Testis (tissue), 3 donors: ENCODE measurements around the gene ABHD12. TPM values are rescaled to one million over a fixed set of nuclear protein-coding genes. Genes with fewer than 3 reads are reported as not detected.

ENCODE experiments used
- DNase-seq: peaks from one replicate; pipeline ENCODE4 v3.0.0-alpha.2; 2019
- H3K27ac ChIP-seq, 2 donors: fragments of 200-600 bp; sonication (generic); one replicate each; pipeline ENCODE4 v1.5.1; 2019
- H3K27me3 ChIP-seq: fragments of 200-600 bp; sonication (generic); one replicate; pipeline ENCODE4 v1.5.1; 2019
- H3K36me3 ChIP-seq: fragments of 200-600 bp; sonication (generic); one replicate; pipeline ENCODE4 v1.5.1; 2017; ENCODE audit warnings: low read depth; ENCODE audit errors: missing control alignments
- H3K4me1 ChIP-seq: fragments of 200-600 bp; sonication (generic); one replicate; pipeline ENCODE4 v1.5.1; 2019
- H3K4me3 ChIP-seq, 2 donors: fragments of 200-600 bp; sonication (generic); one replicate each; pipeline ENCODE4 v1.5.1; 2017 to 2019
- H3K9me3 ChIP-seq: fragments of 200-600 bp; sonication (generic); one replicate; pipeline ENCODE4 v1.5.1; 2017
- CTCF ChIP-seq, 3 experiments: fragments of 450-650 bp in 2 of 3; fragments of 200-600 bp in 1 of 3; sonication (generic) in 1 of 3; IDR thresholded peaks; one replicate each; pipeline ENCODE4 v1.5.1; 2016 to 2019; ENCODE audit warnings: antibody characterized with exemption in 3 of 3, mild to moderate bottlenecking in 2 of 3, moderate library complexity in 1 of 3
- POLR2A ChIP-seq: fragments of 450-650 bp; IDR thresholded peaks from one replicate; pipeline ENCODE4 v1.6.1; 2017; ENCODE audit warnings: antibody characterized with exemption, mild to moderate bottlenecking, moderate library complexity
- WGBS, 2 donors: methylation state at CpG; one replicate each; pipeline ENCODE4 v1.1.5; 2018; 5-methylcytosine and 5-hydroxymethylcytosine counted together
- intact Hi-C: fragments of 100-400 bp; cut with DNase I; formaldehyde crosslinking; loops from one replicate; pipeline ENCODE4 v1.15.1; 2023; ENCODE audit warnings: low total_unique reads
- polyA plus RNA-seq: library from polyadenylated mRNA; stranded (reverse); fragments of 350-450 nt; fragmentation: Illumina TruSeq; extraction: RNeasy Lipid Tissue Mini Kit (QIAGEN cat#74804); gene quantifications from one replicate; pipeline ENCODE4 v1.2.3, GENCODE V29; 2014; ENCODE audit warnings: low read depth, low replicate concordance; ENCODE audit not compliant: insufficient read depth
- total RNA-seq, 2 donors: library from RNA; depleted of rRNA; stranded (reverse); fragments of >200 nt; gene quantifications; one replicate each; pipeline ENCODE4 v1.2.3, GENCODE V29; 2016

Gene ABHD12
- total and polyA plus RNA-seq, 3 donors from 2014 or later, result 40.8 to 51.5 (median 47.5) TPM

GRCh38 chr20:25353353-25353746 is 37.3 kb downstream of the ABHD12 start:
- WGBS, 2 donors, result 32 to 62% methylated on average over 3 of the region's 3 CpGs
- no peak overlapping the region for H3K27ac ChIP-seq
- intact Hi-C loops, result no loop called here

DNA sequence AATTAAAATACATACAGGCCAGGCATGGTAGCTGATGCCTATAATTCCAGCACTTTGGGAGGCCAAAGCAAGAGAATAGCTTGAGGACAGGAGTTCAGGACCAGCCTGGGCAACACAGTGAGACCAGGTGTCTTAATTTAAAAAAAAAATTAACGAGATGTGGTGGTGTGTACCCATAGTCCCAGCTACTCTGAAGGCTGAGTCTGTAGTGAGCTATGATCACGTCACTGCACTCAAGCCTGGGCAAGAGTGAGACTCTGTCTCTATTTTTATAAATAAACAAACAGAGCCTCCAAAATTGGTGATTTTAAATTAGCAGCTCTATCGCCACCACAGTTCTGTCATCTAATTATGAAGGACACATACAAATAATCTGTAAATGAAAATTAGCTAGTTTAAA is 37.9 kb downstream of the ABHD12 start:
- no peak overlapping the region for H3K4me3 ChIP-seq
- WGBS, 2 donors, result 83 to 86% methylated on average over 3 of the region's 3 CpGs
- intact Hi-C loops, result no loop called here
- no peaks in the 10 kb centered on the region for H3K36me3 ChIP-seq
- no peak overlapping the region for H3K27ac ChIP-seq
- H3K9me3 ChIP-seq, result no peaks in the 10 kb centered on the region
- no peak for DNase-seq
- H3K27me3 ChIP-seq, result no peaks in the 10 kb centered on the region
- no peak for TF ChIP-seq CTCF (IDR thresholded peaks at IDR 0.05)
- TF ChIP-seq POLR2A, result no peak
- peaks cover 5% of the 10 kb centered on the region for H3K4me1 ChIP-seq

More at GRCh38 chr20:25353353-25353746, 37.3 kb downstream of the ABHD12 start:
- no peak for DNase-seq
- TF ChIP-seq CTCF (IDR thresholded peaks at IDR 0.05) (no peak), POLR2A (no peak)
- Histone ChIP-seq H3K36me3 (no peaks in the 10 kb centered on the region), H3K4me1 (peaks cover 5% of the 10 kb centered on the region), H3K27me3 (no peaks in the 10 kb centered on the region), H3K4me3 (no peak overlapping the region), H3K9me3 (no peaks in the 10 kb centered on the region)

GRCh38 chr20:25351024-25351360 is 39.6 kb downstream of the ABHD12 start:
- Histone ChIP-seq H3K4me3 (no peak overlapping the region), H3K27me3 (no peaks in the 10 kb centered on the region), H3K27ac (no peak overlapping the region), H3K36me3 (no peaks in the 10 kb centered on the region), H3K9me3 (no peaks in the 10 kb centered on the region), H3K4me1 (peaks cover 5% of the 10 kb centered on the region)
- no peak for DNase-seq
- TF ChIP-seq CTCF (IDR thresholded peaks at IDR 0.05) (no peak), POLR2A (no peak)
- intact Hi-C loops, result no loop called here

DNA sequence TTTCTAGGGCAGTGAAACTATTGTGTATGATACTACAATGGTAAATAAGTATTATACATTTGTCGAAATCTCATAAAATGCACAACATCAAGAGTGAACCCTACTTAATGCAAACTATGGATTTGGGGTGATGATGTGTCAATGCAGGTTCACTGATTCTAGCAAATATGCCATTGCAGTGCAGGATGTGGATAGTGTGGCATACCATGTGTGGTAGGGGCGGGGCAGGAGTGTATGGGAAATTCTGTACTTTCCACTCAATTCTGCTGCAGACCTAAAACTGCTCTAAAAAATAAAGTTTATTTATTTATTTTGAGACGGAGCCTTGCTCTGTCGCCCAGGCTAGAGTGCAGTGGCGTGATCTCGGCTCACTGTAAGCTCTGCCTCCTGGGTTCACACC is 44.3 kb downstream of the ABHD12 start:
- no peaks in the 10 kb centered on the region for H3K4me1 ChIP-seq
- no peaks in the 10 kb centered on the region for H3K36me3 ChIP-seq
- H3K4me3 ChIP-seq, result no peak overlapping the region
- WGBS, 2 donors, result 94 to 95% methylated on average over 6 of the region's 6 CpGs
- intact Hi-C loops, result no loop called here
- no peak overlapping the region for H3K27ac ChIP-seq
- H3K9me3 ChIP-seq, result no peaks in the 10 kb centered on the region
- TF ChIP-seq CTCF (IDR thresholded peaks at IDR 0.05) (no peak), POLR2A (no peak)
- H3K27me3 ChIP-seq, result no peaks in the 10 kb centered on the region
- DNase-seq, result no peak

GRCh38 chr20:25345721-25346120 is 44.9 kb downstream of the ABHD12 start:
- H3K27me3 ChIP-seq, result no peaks in the 10 kb centered on the region
- no peak for DNase-seq
- intact Hi-C loops, result no loop called here
- H3K4me3 ChIP-seq, result no peak overlapping the region
- 93 to 100% methylated on average over 1 of the region's 1 CpG for WGBS, 2 donors
- no peaks in the 10 kb centered on the region for H3K4me1 ChIP-seq
- H3K9me3 ChIP-seq, result no peaks in the 10 kb centered on the region
- no peaks in the 10 kb centered on the region for H3K36me3 ChIP-seq
- no peak overlapping the region for H3K27ac ChIP-seq
- TF ChIP-seq CTCF (IDR thresholded peaks at IDR 0.05) (no peak), POLR2A (no peak)
